H1 (cell line): ENCODE data around the gene TBPL2. TPM values are rescaled to one million over a fixed set of nuclear protein-coding genes. Genes with fewer than 3 reads are reported as not detected.
"Not testable (repeated sequence)": the region's sequence is repeated elsewhere in the genome, so short reads cannot be mapped to it uniquely, and the experiment has no call there.

Experiments used
- CTCF ChIA-PET: fragments of 300-600 bp; sonication (Branson Sonifier 250); formaldehyde crosslinking; loops from one replicate; lab custom pipeline; 2021; ENCODE audit not compliant: partially characterized antibody; lab: Charles Lee
- POLR2A ChIA-PET: fragments of 300-600 bp; sonication (Branson Sonifier 250); formaldehyde crosslinking; loops from one replicate; lab custom pipeline; 2021; ENCODE audit warnings: inconsistent platforms; ENCODE audit not compliant: partially characterized antibody; lab: Charles Lee
- DNase-seq, 2 experiments: peaks; one replicate each; pipeline versions ENCODE4 v3.0.0 to v3.0.0-alpha.2; 2010 to 2022; ENCODE audit warnings: low spot score in 2 of 2, low read depth in 1 of 2, mixed read lengths in 1 of 2
- FAIRE-seq: peaks from 2 replicates; lab custom pipeline; 2011; peaks lifted over from hg19 to GRCh38; lab: Jason Lieb, UNC
- H2AFZ ChIP-seq: 2 replicates; pipeline ENCODE4 v1.8.1; 2012; ENCODE audit warnings: low read length, inconsistent platforms
- H2AK5ac ChIP-seq: 2 replicates; pipeline ENCODE4 v1.6.1; 2013; ENCODE audit warnings: low read depth, low read length
- H2BK120ac ChIP-seq: replicated peaks from 2 replicates; pipeline ENCODE3; 2013; ENCODE audit warnings: low read depth, low read length, inconsistent platforms
- H2BK12ac ChIP-seq: 2 replicates; pipeline ENCODE4 v1.6.1; 2013; ENCODE audit warnings: low read depth, low read length
- H2BK15ac ChIP-seq: 2 replicates; pipeline ENCODE4 v1.6.1; 2013; ENCODE audit warnings: low read length
- H2BK20ac ChIP-seq: 2 replicates; pipeline ENCODE4 v1.6.1; 2013; ENCODE audit warnings: low read length
- H2BK5ac ChIP-seq: 2 replicates; pipeline ENCODE4 v1.6.1; 2013; ENCODE audit warnings: low read depth, low read length
- H3K14ac ChIP-seq: 2 replicates; pipeline ENCODE4 v1.6.1; 2013; ENCODE audit warnings: inconsistent platforms; ENCODE audit not compliant: insufficient read length
- H3K18ac ChIP-seq: 2 replicates; pipeline ENCODE4 v1.6.1; 2013; ENCODE audit warnings: low read length; ENCODE audit errors: extremely low read depth
- H3K23ac ChIP-seq: 2 replicates; pipeline ENCODE4 v1.6.1; 2013; ENCODE audit warnings: inconsistent platforms; ENCODE audit not compliant: insufficient read length
- H3K23me2 ChIP-seq: 2 replicates; pipeline ENCODE4 v1.6.1; 2013; ENCODE audit warnings: low read depth, low read length
- H3K27ac ChIP-seq: 2 replicates; pipeline ENCODE4 v1.6.1; 2011; ENCODE audit warnings: low read depth, low read length, inconsistent platforms
- H3K27me3 ChIP-seq, 4 experiments: replicated peaks in 1 of 4; 1 replicate in 1 of 4; 2 replicates in 3 of 4; pipeline versions ENCODE4 v1.6.1 to v1.8.1; 2011 to 2013; ENCODE audit warnings: low read length in 3 of 4, mild to moderate bottlenecking in 3 of 4, inconsistent platforms in 2 of 4, mixed read lengths in 2 of 4, moderate library complexity in 1 of 4; ENCODE audit not compliant: control insufficient read depth in 3 of 4, insufficient read depth in 3 of 4; ENCODE audit errors: extremely low read depth in 1 of 4
- H3K36me3 ChIP-seq, 4 experiments: 2 replicates each; pipeline versions ENCODE4 v1.6.1 to v1.8.1; 2011 to 2013; ENCODE audit warnings: mild to moderate bottlenecking in 4 of 4, low read length in 3 of 4, moderate library complexity in 2 of 4, control low read depth in 1 of 4, inconsistent platforms in 1 of 4; ENCODE audit not compliant: insufficient read depth in 4 of 4, control insufficient read depth in 2 of 4
- H3K4ac ChIP-seq: replicated peaks from 2 replicates; pipeline ENCODE3; 2013; ENCODE audit warnings: low read length, low read depth, mixed read lengths, inconsistent platforms; ENCODE audit not compliant: insufficient read length
- H3K4me1 ChIP-seq, 4 experiments: replicated peaks in 1 of 4; 1 replicate in 1 of 4; 2 replicates in 3 of 4; pipeline versions ENCODE4 v1.6.1 to v1.8.1; 2011 to 2013; ENCODE audit warnings: low read length in 3 of 4, inconsistent platforms in 2 of 4, mixed read lengths in 1 of 4; ENCODE audit not compliant: insufficient read depth in 4 of 4, control insufficient read depth in 3 of 4
- H3K4me2 ChIP-seq, 2 experiments: 2 replicates each; pipeline versions ENCODE4 v1.6.1 to v1.8.1; 2011 to 2013; ENCODE audit warnings: low read depth in 2 of 2, low read length in 2 of 2, control low read depth in 1 of 2, inconsistent platforms in 1 of 2, mild to moderate bottlenecking in 1 of 2; ENCODE audit not compliant: insufficient read depth in 1 of 2
- H3K4me3 ChIP-seq, 4 experiments: fragments of 200-600, 300-600 bp in 1 of 4; sonication (generic), shearing (Covaris generic), sonication (Bioruptor Twin) in 1 of 4; 2 replicates each; pipeline versions ENCODE4 v1.5.1 to v1.8.1; 2011 to 2016; ENCODE audit warnings: low read length in 4 of 4, low read depth in 3 of 4, control low read depth in 2 of 4, inconsistent platforms in 2 of 4, mild to moderate bottlenecking in 2 of 4, mixed read lengths in 1 of 4, moderate library complexity in 1 of 4; ENCODE audit not compliant: insufficient read depth in 2 of 4; ENCODE audit errors: extremely low read depth in 1 of 4
- H3K56ac ChIP-seq: replicated peaks from 2 replicates; pipeline ENCODE3; 2013; ENCODE audit warnings: low read depth, mild to moderate bottlenecking, mixed read lengths, low read length, inconsistent platforms; ENCODE audit not compliant: insufficient read length
- H3K79me1 ChIP-seq: 2 replicates; pipeline ENCODE4 v1.6.1; 2013; ENCODE audit warnings: low read depth, low read length, control low read depth
- H3K79me2 ChIP-seq, 2 experiments: 2 replicates each; pipeline versions ENCODE4 v1.6.1 to v1.8.1; 2012 to 2013; ENCODE audit warnings: low read length in 2 of 2, mild to moderate bottlenecking in 2 of 2, inconsistent platforms in 1 of 2; ENCODE audit not compliant: insufficient read depth in 2 of 2, control insufficient read depth in 1 of 2
- H3K9ac ChIP-seq, 4 experiments: replicated peaks in 1 of 4; 1 replicate in 1 of 4; 2 replicates in 3 of 4; pipeline versions ENCODE4 v1.6.1 to v1.8.1; 2011 to 2013; ENCODE audit warnings: low read depth in 3 of 4, low read length in 3 of 4, control low read depth in 2 of 4, mild to moderate bottlenecking in 2 of 4, moderate library complexity in 2 of 4, inconsistent platforms in 1 of 4; ENCODE audit errors: extremely low read depth in 1 of 4
- H3K9me3 ChIP-seq, 2 experiments: 2 replicates each; pipeline versions ENCODE4 v1.6.1 to v1.8.1; 2012 to 2013; ENCODE audit warnings: mild to moderate bottlenecking in 2 of 2, moderate library complexity in 2 of 2, control low read depth in 1 of 2, inconsistent platforms in 1 of 2, low read depth in 1 of 2, low read length in 1 of 2, mixed read lengths in 1 of 2; ENCODE audit not compliant: insufficient read depth in 2 of 2
- H4K20me1 ChIP-seq, 2 experiments: replicated peaks in 1 of 2; 2 replicates each; pipeline versions ENCODE3 to v1.8.1; 2011 to 2013; ENCODE audit warnings: inconsistent platforms in 2 of 2, low read length in 2 of 2, mild to moderate bottlenecking in 1 of 2; ENCODE audit not compliant: insufficient read depth in 2 of 2, control insufficient read depth in 1 of 2
- H4K5ac ChIP-seq: 2 replicates; pipeline ENCODE4 v1.6.1; 2013; ENCODE audit warnings: low read length, low read depth, mixed read lengths, inconsistent platforms; ENCODE audit not compliant: insufficient read length
- H4K8ac ChIP-seq: 2 replicates; pipeline ENCODE4 v1.8.0; 2013; ENCODE audit warnings: mild to moderate bottlenecking, moderate library complexity, low read length, inconsistent platforms; ENCODE audit not compliant: insufficient read depth; ENCODE audit errors: extremely low read depth
- H4K91ac ChIP-seq: replicated peaks from 2 replicates; pipeline ENCODE3; 2013; ENCODE audit warnings: low read length, mixed read lengths, inconsistent platforms; ENCODE audit not compliant: insufficient read length
- WGBS, 2 experiments: shearing (Covaris generic) in 1 of 2; methylation state at CpG; one replicate each; pipeline versions ENCODE4 v1.1.6 to v1.1.7; 2013 to 2015; ENCODE audit warnings: low lambda C conversion rate in 2 of 2, mixed read lengths in 2 of 2, inconsistent platforms in 1 of 2, low coverage in 1 of 2, missing lambda C conversion rate in 1 of 2; ENCODE audit not compliant: insufficient replicate concordance in 2 of 2, insufficient coverage in 1 of 2, insufficient read length in 1 of 2; ENCODE audit errors: extremely low coverage in 1 of 2, missing lambda C conversion rate in 1 of 2; 5-methylcytosine and 5-hydroxymethylcytosine counted together
- polyA plus RNA-seq, 7 experiments: library from polyadenylated mRNA; depleted of rRNA in 3 of 7; stranded (reverse) in 5 of 7; unstranded in 2 of 7; fragments of >200 nt in 5 of 7; fragments of 200-250 nt in 2 of 7; gene quantifications; 1 replicate in 5 of 7; 2 replicates in 1 of 7; 4 replicates in 1 of 7; pipeline versions ENCODE4 v1.2.1 to v1.2.3, GENCODE V29; 2011 to 2013; ENCODE audit warnings: missing spikeins in 2 of 7, mixed read lengths in 2 of 7
- total RNA-seq: library from RNA; stranded (reverse); fragmentation: NEBNext Ultra II Directional; extraction: Animal tissue kit (Norgen Biotek cat#: 25700); gene quantifications from 2 replicates; pipeline ENCODE4 v1.2.1, GENCODE V29; 2021

Gene TBPL2
- total and polyA plus RNA-seq, 2 of the 8 experiments (the other 6 are each of a cell fraction or from before 2014, with no cell fraction given), result 0.03 TPM; not detected in 1

GRCh38 chr14:55456411-55456810, 16.0 kb upstream of the TBPL2 start:
- H3K27ac ChIP-seq, POLR2A ChIA-PET, H2AFZ ChIP-seq, H3K4ac ChIP-seq, H3K4me1 ChIP-seq, H3K23ac ChIP-seq, H2BK12ac ChIP-seq, H2BK120ac ChIP-seq, DNase-seq, FAIRE-seq, H4K20me1 ChIP-seq, H3K56ac ChIP-seq, H3K27me3 ChIP-seq, H4K91ac ChIP-seq, H3K14ac ChIP-seq, H2AK5ac ChIP-seq, H3K4me2 ChIP-seq, H4K8ac ChIP-seq, H4K5ac ChIP-seq, H2BK5ac ChIP-seq, H3K9me3 ChIP-seq, H3K79me2 ChIP-seq, H3K79me1 ChIP-seq, H3K18ac ChIP-seq, H3K4me3 ChIP-seq, H2BK15ac ChIP-seq, H3K9ac ChIP-seq, H3K36me3 ChIP-seq, H3K23me2 ChIP-seq, H2BK20ac ChIP-seq: not testable (repeated sequence)
- 95% methylated on average over 4 of the region's 34 CpGs; no CpG with 5 or more reads in 1 of the 2 experiments for WGBS, 2 experiments
- CTCF ChIA-PET, result interaction anchor here (2.9 kb wide), 1 partner anchor 9 kb away, joined by 15 read pairs; no protein-coding TSS in a partner anchor
